Aortic smooth muscle cell (primary cell): ENCODE data around the gene SNX6. TPM values are rescaled to one million over a fixed set of nuclear protein-coding genes. Genes with fewer than 3 reads are reported as not detected.

ENCODE experiments used
- total RNA-seq: library from RNA; depleted of rRNA; stranded (reverse); fragments of >200 nt; gene quantifications from 2 replicates; pipeline ENCODE4 v1.2.3, GENCODE V29; 2014

Gene SNX6
- 80.1 and 90.9 TPM in 2 replicates for total RNA-seq

GRCh38 chr14:34629657-34630529 lies at the start of gene SNX6:
Gene SNX6 (minus strand): TSS chr14:34630148. CDS start chr14:34630116, 32 bp downstream.

DNA sequence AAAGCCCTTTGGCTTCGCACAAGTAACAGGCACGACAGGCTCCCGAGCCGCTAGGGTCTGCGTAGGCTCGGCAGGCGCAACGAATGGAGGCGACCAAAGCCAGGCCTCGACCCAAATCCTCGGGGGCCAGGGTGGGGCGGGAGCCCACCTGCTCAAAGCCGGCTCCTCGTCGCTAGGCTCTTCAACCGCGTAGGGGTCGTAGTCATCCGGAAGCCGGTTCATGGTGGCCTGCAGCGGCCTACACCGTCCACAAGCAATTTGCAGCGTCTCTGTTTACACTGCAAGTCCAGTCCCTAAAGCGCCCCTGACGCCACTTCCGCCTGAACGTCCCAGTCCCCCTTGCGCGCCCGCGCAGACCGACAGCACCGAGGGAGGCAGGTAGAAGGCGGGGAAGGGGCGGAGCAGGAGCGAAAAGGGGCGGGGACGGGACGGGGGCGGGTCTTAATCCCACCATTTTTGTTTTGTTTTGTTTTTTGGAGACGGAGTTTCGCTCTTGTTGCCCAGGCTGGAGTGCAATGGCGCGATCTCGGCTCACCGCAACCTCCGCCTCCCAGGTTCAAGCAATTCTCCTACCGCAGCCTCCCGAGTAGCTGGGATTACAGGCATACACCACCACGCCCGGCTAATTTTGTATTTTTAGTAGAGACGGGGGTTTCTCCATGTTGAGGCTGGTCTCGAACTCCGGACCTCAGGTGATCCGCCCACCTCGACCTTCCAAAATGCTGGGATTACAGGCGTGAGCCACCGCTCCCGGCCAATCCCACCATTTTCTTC lies 90.4 kb downstream of the SNX6 start, which contains the start of gene EAPP:
TSS of gene EAPP (minus strand) at position 295 of the 774 bp plus-strand sequence. CDS start at position 222, 73 bp downstream.

Other genes starting within 250 kb of the SNX6 start
- gene SPTSSA, start 167.9 kb downstream of the SNX6 start, total RNA-seq, result 7.6 and 16.5 TPM in 2 replicates
- gene EAPP, start 90.4 kb downstream of the SNX6 start, total RNA-seq, result 47.6 and 61.2 TPM in 2 replicates
- gene CFL2, start 84.4 kb upstream of the SNX6 start, total RNA-seq, result 56.9 and 136 TPM in 2 replicates
- 21.9 and 26.8 TPM in 2 replicates for gene BAZ1A, start 245.2 kb upstream of the SNX6 start, total RNA-seq